Liver (tissue), 9 donors: Measurements from ENCODE around the gene CREB3L2. TPM values are rescaled to one million over a fixed set of nuclear protein-coding genes. Genes with fewer than 3 reads are reported as not detected.

Experiments used
- DNase-seq: peaks from one replicate; pipeline ENCODE4 v3.0.0-alpha.2; 2017; ENCODE audit warnings: low spot score
- H3K27ac ChIP-seq, 2 donors: one replicate each; pipeline ENCODE4 v1.7.0; 2013; ENCODE audit warnings: inconsistent platforms in 2 of 2, low read length in 2 of 2, control low read depth in 1 of 2, low read depth in 1 of 2, mild to moderate bottlenecking in 1 of 2
- H3K27me3 ChIP-seq, 4 donors: one replicate each; pipeline versions ENCODE4 v1.6.1 to v1.7.0; 2013; ENCODE audit warnings: low read length in 3 of 4, inconsistent platforms in 1 of 4, mild to moderate bottlenecking in 1 of 4, moderate library complexity in 1 of 4; ENCODE audit not compliant: control insufficient read depth in 4 of 4, insufficient read depth in 4 of 4
- H3K36me3 ChIP-seq, 4 donors: one replicate each; pipeline versions ENCODE4 v1.6.1 to v1.7.0; 2013; ENCODE audit warnings: low read length in 3 of 4, mild to moderate bottlenecking in 3 of 4, low read depth in 1 of 4, moderate library complexity in 1 of 4; ENCODE audit not compliant: control insufficient read depth in 4 of 4, insufficient read depth in 3 of 4
- H3K4me1 ChIP-seq, 4 donors: one replicate each; pipeline versions ENCODE4 v1.6.1 to v1.7.0; 2013; ENCODE audit warnings: low read length in 3 of 4, mild to moderate bottlenecking in 3 of 4, moderate library complexity in 1 of 4; ENCODE audit not compliant: control insufficient read depth in 4 of 4, insufficient read depth in 4 of 4
- H3K4me3 ChIP-seq, 3 donors: one replicate each; pipeline versions ENCODE4 v1.6.1 to v1.7.0; 2013; ENCODE audit warnings: low read length in 3 of 3, control low read depth in 1 of 3, low read depth in 1 of 3, mild to moderate bottlenecking in 1 of 3
- H3K9ac ChIP-seq, 2 donors: one replicate each; pipeline ENCODE4 v1.7.0; 2013; ENCODE audit warnings: low read length in 2 of 2, mild to moderate bottlenecking in 2 of 2, moderate library complexity in 2 of 2, control low read depth in 1 of 2, low read depth in 1 of 2
- H3K9me3 ChIP-seq, 4 donors: one replicate each; pipeline versions ENCODE4 v1.6.1 to v1.7.0; 2013; ENCODE audit warnings: low read length in 3 of 4; ENCODE audit not compliant: control insufficient read depth in 4 of 4
- ATF3 ChIP-seq: IDR thresholded peaks from 2 replicates; pipeline ENCODE4 v1.6.1; 2016; ENCODE audit warnings: antibody characterized with exemption
- CTCF ChIP-seq: fragments of 150-350 bp; IDR thresholded peaks from 2 replicates; pipeline ENCODE4 v1.5.1; 2017; ENCODE audit warnings: improper control_type of control experiment, low read depth, low read length; ENCODE audit not compliant: missing input control
- EGR1 ChIP-seq, 2 donors: IDR thresholded peaks; 2 replicates each; pipeline ENCODE4 v1.6.1; 2016 to 2018; ENCODE audit warnings: antibody characterized with exemption in 2 of 2, low read depth in 2 of 2
- FOXA1 ChIP-seq: IDR thresholded peaks from 2 replicates; pipeline ENCODE4 v1.6.1; 2016; ENCODE audit warnings: antibody characterized with exemption
- FOXA2 ChIP-seq: IDR thresholded peaks from 2 replicates; pipeline ENCODE4 v1.6.1; 2016; ENCODE audit warnings: antibody characterized with exemption
- GABPA ChIP-seq, 2 donors: IDR thresholded peaks in 1 of 2; conservative IDR thresholded peaks in 1 of 2; 2 replicates each; pipeline ENCODE4 v1.6.1; 2016; ENCODE audit warnings: antibody characterized with exemption in 2 of 2, mild to moderate bottlenecking in 1 of 2, moderate library complexity in 1 of 2
- HNF4A ChIP-seq, 2 donors: conservative IDR thresholded peaks; 2 replicates each; pipeline ENCODE4 v1.6.1; 2016; ENCODE audit warnings: antibody characterized with exemption in 2 of 2, mild to moderate bottlenecking in 2 of 2
- HNF4G ChIP-seq: IDR thresholded peaks from 2 replicates; pipeline ENCODE4 v1.6.1; 2016; ENCODE audit warnings: antibody characterized with exemption
- JUND ChIP-seq, 2 donors: IDR thresholded peaks; 2 replicates each; pipeline ENCODE4 v1.6.1; 2016; ENCODE audit warnings: antibody characterized with exemption in 2 of 2
- MAX ChIP-seq: IDR thresholded peaks from 2 replicates; pipeline ENCODE4 v1.6.1; 2016; ENCODE audit warnings: antibody characterized with exemption
- NR2F2 ChIP-seq: IDR thresholded peaks from 2 replicates; pipeline ENCODE4 v1.6.1; 2016; ENCODE audit warnings: antibody characterized with exemption
- RAD21 ChIP-seq, 2 donors: IDR thresholded peaks; 2 replicates each; pipeline ENCODE4 v1.6.1; 2016; ENCODE audit warnings: antibody characterized with exemption in 2 of 2, mild to moderate bottlenecking in 2 of 2
- REST ChIP-seq: IDR thresholded peaks from 2 replicates; pipeline ENCODE4 v1.6.1; 2016; ENCODE audit warnings: antibody characterized with exemption, mild to moderate bottlenecking
- RXRA ChIP-seq, 2 donors: IDR thresholded peaks; 2 replicates each; pipeline ENCODE4 v1.6.1; 2017 to 2018; ENCODE audit warnings: antibody characterized with exemption in 2 of 2, mild to moderate bottlenecking in 1 of 2
- SP1 ChIP-seq: IDR thresholded peaks from 2 replicates; pipeline ENCODE4 v1.6.1; 2018; ENCODE audit warnings: antibody characterized with exemption, mild to moderate bottlenecking
- TAF1 ChIP-seq: conservative IDR thresholded peaks from 2 replicates; pipeline ENCODE4 v1.6.1; 2016; ENCODE audit warnings: antibody characterized with exemption, mild to moderate bottlenecking
- YY1 ChIP-seq: IDR thresholded peaks from 2 replicates; pipeline ENCODE4 v1.6.1; 2016; ENCODE audit warnings: antibody characterized with exemption, mild to moderate bottlenecking
- ZBTB33 ChIP-seq: IDR thresholded peaks from 2 replicates; pipeline ENCODE4 v1.6.1; 2016; ENCODE audit warnings: antibody characterized with exemption
- whole genome bisulfite sequencing: extraction: QIAGEN DNeasy Blood & Tissue Kit; methylation state at CpG from one replicate; pipeline ENCODE4 v1.1.7; 2013; 5-methylcytosine and 5-hydroxymethylcytosine counted together
- polyA plus RNA-seq, 2 donors: library from polyadenylated mRNA; stranded (reverse) in 1 of 2; unstranded in 1 of 2; fragments of 200-250 nt in 1 of 2; fragments of >200 nt in 1 of 2; fragmentation: Nextera tagmentation in 1 of 2; extraction: Ambion mirVana in 1 of 2; gene quantifications; one replicate each; pipeline versions ENCODE4 v1.2.1 to v1.2.3, GENCODE V29; 2013 to 2015
- total RNA-seq, 2 donors: library from RNA; depleted of rRNA; stranded (reverse); fragments of >200 nt; gene quantifications; one replicate each; pipeline ENCODE4 v1.2.3, GENCODE V29; 2014
- donor health status: healthy.
- donor health status: healthy.
- donor health status: healthy.
- donor health status: healthy.
- donor health status: healthy.

The CREB3L2 gene
- total and polyA plus RNA-seq, 4 donors, result 6.7 to 16.6 (median 9.9) TPM

GRCh38 chr7:137923380-137923779, 78.5 kb downstream of the CREB3L2 start:
- DNase-seq, result no peak
- H3K4me1 ChIP-seq, result peaks cover 0 to 5% (median 0%) of the 10 kb centered on the region in 4 donors
- no peaks in the 10 kb centered on the region for H3K9me3 ChIP-seq
- H3K27ac ChIP-seq, result no peak overlapping the region
- no peak overlapping the region for H3K9ac ChIP-seq
- H3K4me3 ChIP-seq, result no peak overlapping the region
- no peaks in the 10 kb centered on the region for H3K27me3 ChIP-seq
- 93% methylated on average over 5 of the region's 5 CpGs for WGBS
- H3K36me3 ChIP-seq, result peaks cover 0 to 29% (median 13%) of the 10 kb centered on the region in 4 donors
- TF ChIP-seq TAF1, result no peak
- no peak for TF ChIP-seq ZBTB33
- no peak for TF ChIP-seq HNF4G
- TF ChIP-seq FOXA1, result no peak
- TF ChIP-seq EGR1 (IDR thresholded peaks at IDR 0.05; ENCODE audit: low read depth in 2 of 2), result no peak
- TF ChIP-seq NR2F2, result no peak
- no peak for TF ChIP-seq RXRA (IDR thresholded peaks at IDR 0.05)
- no peak for TF ChIP-seq RAD21 (IDR thresholded peaks at IDR 0.05)
- no peak for TF ChIP-seq ATF3
- no peak for TF ChIP-seq YY1
- TF ChIP-seq GABPA (IDR thresholded peaks at IDR 0.05 in 1 of 2, conservative IDR thresholded peaks at IDR 0.05 in 1 of 2), result no peak
- TF ChIP-seq CTCF, result no peak
- TF ChIP-seq HNF4A (conservative IDR thresholded peaks at IDR 0.05), result no peak
- no peak for TF ChIP-seq FOXA2
- TF ChIP-seq MAX, result no peak
- TF ChIP-seq SP1, result no peak
- no peak for TF ChIP-seq JUND (IDR thresholded peaks at IDR 0.05)
- no peak for TF ChIP-seq REST
